GM21423 (cell line): ENCODE results near the gene ADCY1.

Experiments used
- ATAC-seq: cut with Tn5 transposase; IDR thresholded peaks from one replicate; pipeline ENCODE4 v1.9.1; 2021; ENCODE audit warnings: mild to moderate bottlenecking, moderate library complexity; ENCODE audit not compliant: unreplicated experiment

Gene ADCY1

GRCh38 chr7:45592230-45592991 is 18.2 kb downstream of the ADCY1 start:
- no peak for ATAC-seq

GRCh38 chr7:45593121-45593541 is 19.0 kb downstream of the ADCY1 start:
- ATAC-seq = no peak

GRCh38 chr7:45593877-45594276 is 19.7 kb downstream of the ADCY1 start:
- no peak for ATAC-seq

DNA sequence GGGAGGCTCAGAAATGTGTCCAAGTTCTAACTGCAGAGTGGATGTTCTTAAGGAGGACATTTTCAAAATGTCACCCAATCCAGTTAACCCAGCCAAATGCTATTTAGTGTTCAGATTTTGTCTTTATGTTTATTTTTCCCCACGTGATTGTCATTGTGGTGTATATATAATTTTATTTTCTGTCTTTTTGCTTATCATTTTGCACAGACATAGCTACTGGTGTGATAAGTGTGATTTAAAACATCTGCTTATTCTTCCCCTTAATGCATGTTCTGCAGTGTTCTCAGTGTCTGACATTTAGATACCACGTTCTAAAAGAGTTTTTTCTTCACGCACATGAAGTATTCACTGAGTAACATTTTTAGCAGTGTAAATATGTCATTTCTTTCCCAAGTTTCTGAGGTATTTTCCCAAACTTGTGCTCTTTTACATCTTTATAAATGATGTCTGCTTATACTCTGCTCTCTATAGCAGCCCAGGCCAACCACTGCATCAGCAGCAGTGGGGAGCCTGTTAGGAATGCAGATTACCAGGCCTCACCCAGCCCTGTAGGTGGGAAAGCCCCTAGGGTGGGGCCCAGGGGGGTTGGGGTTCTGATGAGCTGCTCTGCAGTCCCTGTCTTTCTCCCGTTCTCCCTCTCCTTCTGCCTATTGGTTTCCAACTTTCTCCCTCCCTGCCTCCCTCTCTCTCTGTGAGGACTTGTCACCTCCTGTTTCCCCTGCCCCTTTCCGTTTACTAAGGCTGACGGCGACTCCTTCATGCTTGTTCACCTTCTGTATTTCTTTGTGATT is 20.8 kb downstream of the ADCY1 start:
- ATAC-seq = no peak

- ATAC-seq = no peak
Observed at GRCh38 chr7:45595809-45596664, 21.9 kb downstream of the ADCY1 start.

GRCh38 chr7:45596665-45597095 is 22.5 kb downstream of the ADCY1 start:
- no peak for ATAC-seq

GRCh38 chr7:45597286-45597984 is 23.3 kb downstream of the ADCY1 start:
- no peak for ATAC-seq

DNA sequence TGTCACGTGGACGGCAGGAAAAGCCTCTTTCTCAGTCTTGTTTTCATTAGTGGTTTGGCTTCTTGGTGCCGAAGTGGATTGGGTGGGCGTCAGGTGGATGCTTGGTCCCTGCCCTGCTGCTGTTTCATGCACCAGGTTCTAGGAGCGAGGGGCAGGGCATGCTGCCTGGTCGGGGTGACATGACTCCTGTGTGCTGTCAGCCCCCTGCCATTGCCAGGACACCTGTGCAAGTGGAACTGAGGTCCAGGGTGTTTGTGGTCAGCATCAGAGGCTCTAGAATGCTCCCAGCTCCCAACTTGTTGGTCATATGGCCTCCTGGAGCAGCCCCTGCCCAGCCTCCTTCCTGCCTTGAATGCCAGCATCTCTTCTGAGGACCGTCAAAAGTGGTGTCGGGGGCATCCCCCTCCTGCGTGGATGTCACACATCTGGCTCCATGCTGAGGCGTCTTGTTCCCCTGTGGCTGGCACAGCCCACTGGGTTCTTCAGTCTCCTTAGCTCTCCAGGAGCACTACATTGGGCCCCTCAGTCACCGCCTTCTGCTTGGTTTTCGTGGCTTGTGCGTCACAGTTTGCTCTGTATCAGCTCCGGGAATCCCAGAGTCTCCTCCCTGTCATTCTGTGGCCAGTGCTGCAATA is 24.8 kb downstream of the ADCY1 start:
- no peak for ATAC-seq

DNA sequence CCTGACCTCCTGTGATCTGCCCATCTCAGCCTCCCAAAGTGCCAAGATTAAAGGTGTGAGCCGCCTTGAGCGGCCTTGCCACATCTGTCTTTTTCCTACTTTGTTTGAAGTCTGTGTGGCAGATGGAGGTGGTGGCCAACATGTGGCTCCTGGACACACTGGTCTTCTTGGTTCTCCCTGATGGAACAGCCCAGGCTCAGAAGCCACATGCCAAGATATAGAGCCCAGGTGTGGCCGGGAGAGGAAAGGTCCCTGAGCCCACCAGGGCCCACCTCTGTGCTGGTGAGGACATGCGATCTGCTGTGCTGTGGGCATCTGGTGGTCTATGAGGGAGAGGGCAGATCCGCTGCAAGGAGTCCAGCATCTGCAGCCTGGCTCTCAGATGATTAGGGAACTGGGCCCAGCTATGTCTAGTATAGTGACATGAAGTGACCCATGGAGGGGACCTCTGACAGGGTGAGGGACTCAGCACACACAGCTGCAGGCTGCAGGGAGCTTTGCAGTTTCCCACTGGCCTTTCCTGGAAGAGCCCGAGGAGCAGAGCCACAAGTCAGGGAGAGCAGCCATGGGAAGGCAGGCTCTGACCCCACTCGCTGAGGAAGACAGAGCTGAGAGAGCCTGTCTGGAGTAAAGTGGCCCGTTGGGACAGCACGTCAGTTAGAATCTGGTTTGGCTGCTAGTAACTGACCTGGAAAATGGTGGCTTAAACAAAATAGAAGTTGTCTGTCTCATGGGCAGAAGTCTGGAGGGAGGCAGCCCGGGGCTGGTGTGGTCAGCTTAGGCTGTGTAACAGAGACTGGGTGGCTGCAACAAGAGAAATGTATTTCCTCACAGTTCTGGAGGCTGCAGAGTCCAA is 25.9 kb downstream of the ADCY1 start:
- ATAC-seq = no peak

DNA sequence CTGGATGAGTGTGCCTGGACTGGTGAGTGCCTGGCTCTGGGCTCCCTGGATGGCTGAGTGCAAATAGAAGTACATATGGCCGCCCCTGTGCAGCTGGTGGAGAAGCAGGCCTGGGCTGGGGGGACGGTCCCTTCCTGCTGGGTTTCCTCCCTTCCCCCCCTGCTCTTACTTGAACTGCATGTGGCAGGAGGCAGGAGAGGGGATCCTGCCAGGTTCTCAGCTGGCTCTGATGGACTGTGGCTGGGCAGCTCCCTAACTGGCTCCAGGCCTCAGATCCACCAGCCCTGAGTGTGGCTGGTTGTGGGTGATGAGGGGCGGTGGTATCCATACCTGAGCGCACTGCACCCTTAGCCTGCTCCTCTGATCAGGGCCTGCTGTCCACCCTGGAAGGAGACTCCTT is 26.9 kb downstream of the ADCY1 start:
- no peak for ATAC-seq

GRCh38 chr7:45601816-45602540 is 27.8 kb downstream of the ADCY1 start:
- no peak for ATAC-seq

DNA sequence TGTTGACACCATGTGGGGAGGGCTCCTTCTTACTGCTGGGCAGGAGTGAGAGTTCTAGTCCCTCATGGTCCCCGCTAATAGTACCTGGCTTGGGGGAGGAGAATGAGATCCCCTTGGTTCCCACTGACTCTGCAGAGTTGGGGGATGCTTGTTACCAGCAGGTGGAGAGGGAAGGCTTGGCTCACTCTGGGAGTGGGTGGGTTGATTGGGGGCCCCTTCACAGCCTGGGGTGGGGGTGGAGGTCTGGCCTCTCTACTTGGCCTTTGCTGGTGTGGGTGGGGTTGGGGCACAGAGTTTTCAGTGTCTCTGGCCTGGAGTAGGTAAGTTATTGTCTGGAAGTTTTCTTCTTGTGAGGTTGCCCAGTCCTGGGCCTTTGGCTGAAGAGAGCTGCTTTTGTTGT is 31.9 kb downstream of the ADCY1 start:
- ATAC-seq = no peak

DNA sequence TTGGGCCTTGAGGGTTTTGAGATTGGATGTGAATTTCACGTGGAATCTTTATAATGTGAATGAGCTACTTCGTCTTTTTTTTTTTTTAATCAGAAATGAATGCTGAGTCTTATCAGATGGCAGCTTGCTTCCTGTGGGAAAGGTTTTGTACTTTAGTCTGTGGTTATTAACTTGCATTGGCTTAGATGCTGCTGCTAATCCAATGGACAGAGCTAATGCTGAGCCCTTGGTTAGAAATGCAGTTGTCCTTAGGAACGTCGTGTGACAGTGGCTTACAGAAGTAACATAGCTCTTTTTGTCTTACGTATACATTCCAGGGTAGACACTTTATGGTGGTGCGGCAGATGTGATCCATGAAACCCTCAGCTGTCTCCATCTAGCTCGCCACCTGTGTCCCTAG is 32.8 kb downstream of the ADCY1 start:
- ATAC-seq = no peak

DNA sequence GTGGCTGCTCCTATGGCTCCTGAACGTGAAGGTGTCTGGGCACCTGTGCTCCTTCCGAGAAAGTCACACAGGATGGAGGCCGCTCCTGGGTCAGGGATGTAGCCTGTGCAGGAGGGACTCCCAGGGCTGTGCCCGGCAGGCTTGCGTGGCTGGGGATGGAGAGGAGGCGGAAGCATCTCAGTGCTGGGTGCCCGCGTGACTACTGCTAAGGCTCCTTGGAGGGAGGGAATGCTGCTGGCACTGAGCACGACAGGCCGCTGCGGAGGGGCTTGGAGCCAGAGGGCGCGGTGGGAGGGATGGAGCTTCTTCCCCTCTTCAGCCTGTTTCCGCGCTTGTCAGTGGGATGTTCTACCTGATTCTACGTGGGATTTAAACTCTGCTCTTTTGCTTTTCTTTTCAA is 35.0 kb downstream of the ADCY1 start:
- ATAC-seq = no peak

GRCh38 chr7:45610019-45610418 is 35.9 kb downstream of the ADCY1 start:
- no peak for ATAC-seq

GRCh38 chr7:45610660-45611299 is 36.6 kb downstream of the ADCY1 start:
- ATAC-seq = no peak

DNA sequence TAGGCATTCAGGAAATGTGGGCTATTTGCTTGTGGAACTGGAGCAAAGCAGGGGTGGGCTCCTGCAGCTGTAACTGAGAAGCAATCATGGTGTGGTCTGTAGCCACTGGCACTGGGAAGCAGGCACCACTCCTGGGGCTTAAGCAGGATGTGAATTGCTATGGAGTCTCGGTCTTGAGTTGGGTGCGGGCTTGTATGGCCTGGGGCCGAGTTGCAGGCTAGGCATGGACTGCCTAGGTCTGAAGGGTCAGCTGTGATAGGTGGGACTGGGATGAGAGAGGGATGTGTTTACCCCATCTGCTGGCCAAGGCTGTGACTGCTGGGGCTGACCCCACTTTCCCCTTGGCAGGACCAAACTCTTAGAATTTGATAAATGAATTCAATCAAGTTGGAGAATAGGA is 43.0 kb downstream of the ADCY1 start:
- no peak for ATAC-seq

DNA sequence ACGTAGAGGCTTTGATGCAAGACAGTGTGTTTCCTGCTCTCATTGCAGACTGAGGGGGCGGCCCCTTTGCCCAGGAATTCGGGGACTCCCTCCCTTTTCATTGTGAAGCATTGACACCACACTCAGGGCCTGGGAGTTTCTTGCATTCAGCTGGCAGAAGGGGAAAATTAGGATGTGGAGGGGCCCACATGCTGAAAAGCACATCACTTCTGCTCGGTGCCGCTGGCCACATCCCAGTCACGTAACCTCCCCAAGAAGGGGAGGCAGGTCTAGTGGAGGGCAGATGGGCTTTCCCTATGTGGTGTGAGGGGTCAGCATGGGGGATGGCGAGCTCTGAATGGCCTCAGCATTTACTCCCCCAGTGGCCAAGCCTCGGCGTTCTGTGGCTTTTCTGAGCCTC is 47.9 kb downstream of the ADCY1 start:
- no peak for ATAC-seq
